HEK293 (cell line): ENCODE measurements around the gene C14orf132.

Experiments used
- CTCF ChIA-PET: fragments of 350-600 bp; formaldehyde crosslinking; extraction: SDS; loops from one replicate; lab custom pipeline; 2021; ENCODE audit warnings: antibody characterized with exemption; lab: Yijun Ruan, JAX
- POLR2A ChIA-PET: fragments of 300-600 bp; formaldehyde crosslinking; extraction: SDS; loops from one replicate; lab custom pipeline; 2020; ENCODE audit warnings: antibody characterized with exemption, inconsistent platforms; lab: Yijun Ruan, JAX
- H3K27ac ChIP-seq: fragments of 200-500 bp; sonication (Bioruptor generic); 2 replicates; pipeline ENCODE4 v1.5.1; 2014; ENCODE audit warnings: low read depth, low read length, control low read depth, inconsistent platforms; ENCODE audit errors: extremely low read depth
- H3K36me3 ChIP-seq, 2 experiments: fragments of 200-500 bp in 1 of 2; sonication (Bioruptor generic) in 1 of 2; 1 replicate in 1 of 2; 2 replicates in 1 of 2; pipeline ENCODE4 v1.5.1; 2014 to 2017; ENCODE audit warnings: inconsistent platforms in 2 of 2, low read length in 2 of 2; ENCODE audit not compliant: control insufficient read depth in 2 of 2, insufficient read depth in 1 of 2
- H3K4me1 ChIP-seq: fragments of 200-500 bp; sonication (Bioruptor generic); 2 replicates; pipeline ENCODE4 v1.5.1; 2014; ENCODE audit warnings: mild to moderate bottlenecking, low read length, inconsistent platforms; ENCODE audit not compliant: control insufficient read depth, insufficient read depth
- H3K4me3 ChIP-seq: 2 replicates; pipeline ENCODE4 v1.5.1; 2011; ENCODE audit warnings: low read depth, mild to moderate bottlenecking, control low read depth, low read length, moderate library complexity
- H3K9me3 ChIP-seq: fragments of 200-500 bp; sonication (Bioruptor generic); 2 replicates; pipeline ENCODE4 v1.5.1; 2014; ENCODE audit warnings: low read depth, low read length, inconsistent platforms; ENCODE audit not compliant: control insufficient read depth, insufficient read depth
- GLI4 ChIP-seq: fragments of 450-650 bp; formaldehyde crosslinking; IDR thresholded peaks from 2 replicates; pipeline ENCODE4 v1.5.1; 2016; ENCODE audit warnings: missing biosample characterization, missing genetic modification characterization
- KLF9 ChIP-seq: fragments of 450-650 bp; formaldehyde crosslinking; IDR thresholded peaks from 2 replicates; pipeline ENCODE4 v1.5.1; 2016; ENCODE audit warnings: missing biosample characterization, missing genetic modification characterization, low read depth
- PRDM2 ChIP-seq: fragments of 450-650 bp; formaldehyde crosslinking; IDR thresholded peaks from 2 replicates; pipeline ENCODE4 v1.5.1; 2016; ENCODE audit warnings: missing biosample characterization, missing genetic modification characterization, borderline replicate concordance
- SP2 ChIP-seq: fragments of 450-650 bp; formaldehyde crosslinking; IDR thresholded peaks from 2 replicates; pipeline ENCODE4 v1.5.1; 2016; ENCODE audit warnings: missing biosample characterization, missing genetic modification characterization
- ZNF138 ChIP-seq: fragments of 450-650 bp; formaldehyde crosslinking; IDR thresholded peaks from 2 replicates; pipeline ENCODE4 v1.5.1; 2016; ENCODE audit warnings: missing biosample characterization, missing genetic modification characterization, borderline replicate concordance
- ZNF184 ChIP-seq: fragments of 450-650 bp; IDR thresholded peaks from 2 replicates; pipeline ENCODE4 v1.5.1; 2018; ENCODE audit warnings: missing biosample characterization, mild to moderate bottlenecking, missing genetic modification characterization
- ZNF211 ChIP-seq: fragments of 450-650 bp; formaldehyde crosslinking; IDR thresholded peaks from 2 replicates; pipeline ENCODE4 v1.5.1; 2016; ENCODE audit warnings: low read depth, missing biosample characterization, missing genetic modification characterization
- ZNF26 ChIP-seq: fragments of 450-650 bp; formaldehyde crosslinking; IDR thresholded peaks from 2 replicates; pipeline ENCODE4 v1.5.1; 2016; ENCODE audit warnings: missing biosample characterization, missing genetic modification characterization
- ZNF416 ChIP-seq: fragments of 450-650 bp; formaldehyde crosslinking; IDR thresholded peaks from 2 replicates; pipeline ENCODE4 v1.5.1; 2016; ENCODE audit warnings: missing biosample characterization, missing genetic modification characterization
- ZNF521 ChIP-seq: fragments of 450-650 bp; formaldehyde crosslinking; IDR thresholded peaks from 2 replicates; pipeline ENCODE4 v1.5.1; 2017; ENCODE audit warnings: missing biosample characterization, mild to moderate bottlenecking, missing genetic modification characterization
- ZNF548 ChIP-seq: fragments of 450-650 bp; formaldehyde crosslinking; IDR thresholded peaks from 2 replicates; pipeline ENCODE4 v1.5.1; 2016; ENCODE audit warnings: missing biosample characterization, missing genetic modification characterization
- ZNF610 ChIP-seq: fragments of 450-650 bp; formaldehyde crosslinking; IDR thresholded peaks from 2 replicates; pipeline ENCODE4 v1.5.1; 2016; ENCODE audit warnings: missing biosample characterization, missing genetic modification characterization, borderline replicate concordance
- ZNF621 ChIP-seq: fragments of 450-650 bp; formaldehyde crosslinking; IDR thresholded peaks from 2 replicates; pipeline ENCODE4 v1.5.1; 2017; ENCODE audit warnings: missing biosample characterization, missing genetic modification characterization
- ZNF626 ChIP-seq: fragments of 450-650 bp; sonication (Bioruptor Pico); formaldehyde crosslinking; IDR thresholded peaks from 2 replicates; pipeline ENCODE4 v1.5.1; 2018; ENCODE audit warnings: missing biosample characterization, missing genetic modification characterization, inconsistent platforms
- ZNF629 ChIP-seq: fragments of 450-650 bp; formaldehyde crosslinking; IDR thresholded peaks from 2 replicates; pipeline ENCODE4 v1.5.1; 2017; ENCODE audit warnings: missing biosample characterization, missing genetic modification characterization
- ZNF76 ChIP-seq: fragments of 450-650 bp; formaldehyde crosslinking; IDR thresholded peaks from 2 replicates; pipeline ENCODE4; 2016; ENCODE audit warnings: low read depth, missing biosample characterization, missing genetic modification characterization, borderline replicate concordance
- TF ChIP-seq, protein P1 (sequence below): fragments of 450-650 bp; formaldehyde crosslinking; IDR thresholded peaks from 2 replicates; pipeline ENCODE4 v1.5.1; 2016; ENCODE audit warnings: missing biosample characterization, missing genetic modification characterization
- TF ChIP-seq, protein P2 (sequence below): fragments of 450-650 bp; formaldehyde crosslinking; IDR thresholded peaks from 2 replicates; pipeline ENCODE4 v1.5.1; 2016; ENCODE audit warnings: missing biosample characterization, missing genetic modification characterization

The C14orf132 gene

DNA sequence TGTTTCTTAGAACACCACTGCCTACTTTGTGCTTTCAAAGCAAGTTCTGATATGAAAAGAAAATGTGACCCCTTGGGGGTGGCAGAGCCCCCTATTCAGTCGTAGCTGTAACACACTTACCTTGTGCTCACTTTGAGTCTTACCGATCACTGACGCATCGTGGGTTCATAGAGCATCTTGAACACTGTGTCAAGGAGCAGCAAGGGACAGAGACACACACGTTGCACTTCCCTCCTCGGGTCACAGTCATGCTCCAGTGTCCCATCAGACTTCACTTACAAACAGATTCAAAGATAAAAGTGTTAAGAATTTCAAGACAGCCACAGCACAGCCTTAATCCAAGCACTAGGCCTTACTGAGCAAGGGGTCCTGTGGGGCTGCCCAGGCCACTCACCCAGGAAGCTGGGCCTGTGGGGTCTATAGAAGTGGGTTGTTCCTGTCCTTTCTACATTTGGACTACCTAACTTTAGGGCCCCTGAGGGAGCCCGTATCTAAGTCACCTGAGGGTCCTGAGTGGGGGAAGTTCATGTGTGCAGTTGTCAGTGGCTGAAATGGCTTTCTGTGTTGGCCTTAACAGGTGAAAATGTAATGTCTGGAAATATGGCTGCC lies 90.1 kb downstream of the C14orf132 start (continued):
- TF ChIP-seq ZNF26 (tag by site-specific recombination) (no peak), SP2 (tag by site-specific recombination) (no peak)
- TF ChIP-seq, all 188 proteins: peak for 0

GRCh38 chr14:96130391-96130790 lies 91.2 kb downstream of the C14orf132 start:
- ChIA-PET CTCF (no interaction called here), POLR2A (no interaction called here)
- no peaks in the 10 kb centered on the region for H3K9me3 ChIP-seq
- H3K4me3 ChIP-seq = no peak overlapping the region
- no peaks in the 10 kb centered on the region for H3K4me1 ChIP-seq
- no peaks in the 10 kb centered on the region for H3K36me3 ChIP-seq
- TF ChIP-seq KLF9 (tag by site-specific recombination) = no peak
- TF ChIP-seq ZNF211 (tag by site-specific recombination) = no peak
- TF ChIP-seq ZNF621 (tag by site-specific recombination) = no peak
- no peak for TF ChIP-seq ZNF548 (tag by site-specific recombination)
- TF ChIP-seq, protein P1, sequence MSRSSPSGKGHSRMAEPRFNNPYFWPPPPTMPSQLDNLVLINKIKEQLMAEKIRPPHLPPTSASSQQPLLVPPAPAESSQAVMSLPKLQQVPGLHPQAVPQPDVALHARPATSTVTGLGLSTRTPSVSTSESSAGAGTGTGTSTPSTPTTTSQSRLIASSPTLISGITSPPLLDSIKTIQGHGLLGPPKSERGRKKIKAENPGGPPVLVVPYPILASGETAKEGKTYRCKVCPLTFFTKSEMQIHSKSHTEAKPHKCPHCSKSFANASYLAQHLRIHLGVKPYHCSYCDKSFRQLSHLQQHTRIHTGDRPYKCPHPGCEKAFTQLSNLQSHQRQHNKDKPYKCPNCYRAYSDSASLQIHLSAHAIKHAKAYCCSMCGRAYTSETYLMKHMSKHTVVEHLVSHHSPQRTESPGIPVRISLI (tag by site-specific recombination) = no peak
- TF ChIP-seq ZNF521 (tag by site-specific recombination) = no peak
- no peak for TF ChIP-seq ZNF610 (tag by site-specific recombination)
- TF ChIP-seq ZNF629 (tag by site-specific recombination) = no peak
- TF ChIP-seq, protein P2, sequence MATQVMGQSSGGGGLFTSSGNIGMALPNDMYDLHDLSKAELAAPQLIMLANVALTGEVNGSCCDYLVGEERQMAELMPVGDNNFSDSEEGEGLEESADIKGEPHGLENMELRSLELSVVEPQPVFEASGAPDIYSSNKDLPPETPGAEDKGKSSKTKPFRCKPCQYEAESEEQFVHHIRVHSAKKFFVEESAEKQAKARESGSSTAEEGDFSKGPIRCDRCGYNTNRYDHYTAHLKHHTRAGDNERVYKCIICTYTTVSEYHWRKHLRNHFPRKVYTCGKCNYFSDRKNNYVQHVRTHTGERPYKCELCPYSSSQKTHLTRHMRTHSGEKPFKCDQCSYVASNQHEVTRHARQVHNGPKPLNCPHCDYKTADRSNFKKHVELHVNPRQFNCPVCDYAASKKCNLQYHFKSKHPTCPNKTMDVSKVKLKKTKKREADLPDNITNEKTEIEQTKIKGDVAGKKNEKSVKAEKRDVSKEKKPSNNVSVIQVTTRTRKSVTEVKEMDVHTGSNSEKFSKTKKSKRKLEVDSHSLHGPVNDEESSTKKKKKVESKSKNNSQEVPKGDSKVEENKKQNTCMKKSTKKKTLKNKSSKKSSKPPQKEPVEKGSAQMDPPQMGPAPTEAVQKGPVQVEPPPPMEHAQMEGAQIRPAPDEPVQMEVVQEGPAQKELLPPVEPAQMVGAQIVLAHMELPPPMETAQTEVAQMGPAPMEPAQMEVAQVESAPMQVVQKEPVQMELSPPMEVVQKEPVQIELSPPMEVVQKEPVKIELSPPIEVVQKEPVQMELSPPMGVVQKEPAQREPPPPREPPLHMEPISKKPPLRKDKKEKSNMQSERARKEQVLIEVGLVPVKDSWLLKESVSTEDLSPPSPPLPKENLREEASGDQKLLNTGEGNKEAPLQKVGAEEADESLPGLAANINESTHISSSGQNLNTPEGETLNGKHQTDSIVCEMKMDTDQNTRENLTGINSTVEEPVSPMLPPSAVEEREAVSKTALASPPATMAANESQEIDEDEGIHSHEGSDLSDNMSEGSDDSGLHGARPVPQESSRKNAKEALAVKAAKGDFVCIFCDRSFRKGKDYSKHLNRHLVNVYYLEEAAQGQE (tag by site-specific recombination) = no peak
- H3K27ac ChIP-seq = no peak overlapping the region

DNA sequence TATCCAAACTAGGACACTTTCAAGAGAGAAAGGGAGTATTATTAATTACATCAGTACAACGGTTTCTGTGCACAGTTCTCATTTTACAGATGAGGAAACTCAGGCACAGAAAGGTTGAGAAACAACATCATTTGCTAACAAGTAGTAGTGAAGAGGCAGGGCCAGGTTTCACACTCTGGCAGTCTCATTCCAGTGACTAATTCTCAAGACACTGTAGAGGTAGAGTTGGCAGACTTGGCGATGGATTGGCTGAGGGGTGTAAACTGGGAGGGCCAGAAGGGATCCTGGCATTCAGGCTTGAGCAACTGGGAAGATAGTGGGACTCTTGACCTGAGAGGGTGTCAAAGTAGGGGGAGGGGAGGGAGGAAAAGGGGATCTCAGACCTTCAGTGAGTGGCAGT lies 91.7 kb downstream of the C14orf132 start:
- no peaks in the 10 kb centered on the region for H3K36me3 ChIP-seq
- no peaks in the 10 kb centered on the region for H3K4me1 ChIP-seq
- ChIA-PET POLR2A (no interaction called here), CTCF (interaction anchor here (1.2 kb wide), 1 partner anchor 30 kb away, joined by 9 read pairs; no protein-coding TSS in a partner anchor)
- TF ChIP-seq SP2 (tag by site-specific recombination) (no peak), ZNF626 (tag by site-specific recombination) (no peak), ZNF184 (tag by site-specific recombination) (no peak), ZNF138 (tag by site-specific recombination) (no peak), PRDM2 (no peak), ZNF416 (tag by site-specific recombination) (no peak), GLI4 (tag by site-specific recombination) (no peak), ZNF76 (tag by site-specific recombination) (no peak)
- no peaks in the 10 kb centered on the region for H3K9me3 ChIP-seq
- no peak overlapping the region for H3K4me3 ChIP-seq
- no peak overlapping the region for H3K27ac ChIP-seq
